Hepatocyte (in vitro differentiated cells): ENCODE measurements around the gene PRSS22.

Experiments used
- EZH2 ChIP-seq: fragments of 200-600 bp; sonication (generic); IDR thresholded peaks from 2 replicates; pipeline ENCODE4 v1.6.1; 2016; ENCODE audit warnings: antibody characterized with exemption, mild to moderate bottlenecking, borderline replicate concordance
- EZH2phosphoT487 ChIP-seq: fragments of 200-600 bp; sonication (generic); IDR thresholded peaks from one replicate; pipeline ENCODE4 v1.6.1; 2018; ENCODE audit warnings: antibody characterized with exemption, mild to moderate bottlenecking, low read depth, moderate library complexity; ENCODE audit not compliant: unreplicated experiment, severe bottlenecking
- TF ChIP-seq, protein P1 (sequence below): fragments of 200-600 bp; sonication (generic); IDR thresholded peaks from 2 replicates; pipeline ENCODE4 v1.5.1; 2016; ENCODE audit warnings: antibody characterized with exemption, mild to moderate bottlenecking; ENCODE audit not compliant: poor library complexity

DNA sequence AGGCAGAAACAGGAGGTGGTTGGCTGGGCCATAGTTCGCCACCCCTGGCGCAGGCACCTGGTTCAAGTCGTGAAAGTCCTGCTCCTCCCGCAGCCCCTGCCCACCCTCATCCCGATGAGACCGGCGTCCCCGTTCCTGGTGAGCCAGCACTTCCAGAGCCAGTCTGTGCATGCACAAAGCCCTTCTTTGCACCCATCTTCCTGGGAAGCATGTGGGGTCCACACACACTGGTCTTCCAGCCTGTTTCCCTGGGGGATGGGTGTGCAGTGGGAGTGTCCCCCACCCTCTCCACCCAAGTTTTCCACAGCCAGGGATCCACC, 29.5 kb downstream of the PRSS22 start:
- TF ChIP-seq, protein P1, sequence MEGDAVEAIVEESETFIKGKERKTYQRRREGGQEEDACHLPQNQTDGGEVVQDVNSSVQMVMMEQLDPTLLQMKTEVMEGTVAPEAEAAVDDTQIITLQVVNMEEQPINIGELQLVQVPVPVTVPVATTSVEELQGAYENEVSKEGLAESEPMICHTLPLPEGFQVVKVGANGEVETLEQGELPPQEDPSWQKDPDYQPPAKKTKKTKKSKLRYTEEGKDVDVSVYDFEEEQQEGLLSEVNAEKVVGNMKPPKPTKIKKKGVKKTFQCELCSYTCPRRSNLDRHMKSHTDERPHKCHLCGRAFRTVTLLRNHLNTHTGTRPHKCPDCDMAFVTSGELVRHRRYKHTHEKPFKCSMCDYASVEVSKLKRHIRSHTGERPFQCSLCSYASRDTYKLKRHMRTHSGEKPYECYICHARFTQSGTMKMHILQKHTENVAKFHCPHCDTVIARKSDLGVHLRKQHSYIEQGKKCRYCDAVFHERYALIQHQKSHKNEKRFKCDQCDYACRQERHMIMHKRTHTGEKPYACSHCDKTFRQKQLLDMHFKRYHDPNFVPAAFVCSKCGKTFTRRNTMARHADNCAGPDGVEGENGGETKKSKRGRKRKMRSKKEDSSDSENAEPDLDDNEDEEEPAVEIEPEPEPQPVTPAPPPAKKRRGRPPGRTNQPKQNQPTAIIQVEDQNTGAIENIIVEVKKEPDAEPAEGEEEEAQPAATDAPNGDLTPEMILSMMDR, result no peak
- no peak for TF ChIP-seq EZH2
- TF ChIP-seq EZH2phosphoT487, result no peak
